ENCODE data around the gene FBN2.

FBN2 gene

DNA sequence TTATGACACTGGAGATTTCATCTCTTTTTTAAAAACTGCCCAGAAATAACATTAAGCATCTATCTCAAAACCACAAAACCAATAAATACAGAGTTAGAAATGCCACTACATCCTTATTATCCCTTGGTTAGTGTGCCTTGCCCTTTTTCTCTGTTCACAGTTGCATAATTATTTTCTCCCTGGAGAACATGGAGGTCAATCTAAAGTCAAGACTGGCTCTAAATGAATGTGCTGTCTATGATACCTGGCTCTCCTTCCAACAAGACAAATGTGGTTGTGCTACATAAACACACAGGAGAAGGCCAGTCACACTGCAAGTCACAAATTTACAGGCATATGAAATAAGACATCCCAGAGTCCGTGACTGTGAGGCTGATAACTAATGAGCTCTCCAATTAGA lies 2.8 kb downstream of the FBN2 start:
- TF ChIP-seq, protein P1, sequence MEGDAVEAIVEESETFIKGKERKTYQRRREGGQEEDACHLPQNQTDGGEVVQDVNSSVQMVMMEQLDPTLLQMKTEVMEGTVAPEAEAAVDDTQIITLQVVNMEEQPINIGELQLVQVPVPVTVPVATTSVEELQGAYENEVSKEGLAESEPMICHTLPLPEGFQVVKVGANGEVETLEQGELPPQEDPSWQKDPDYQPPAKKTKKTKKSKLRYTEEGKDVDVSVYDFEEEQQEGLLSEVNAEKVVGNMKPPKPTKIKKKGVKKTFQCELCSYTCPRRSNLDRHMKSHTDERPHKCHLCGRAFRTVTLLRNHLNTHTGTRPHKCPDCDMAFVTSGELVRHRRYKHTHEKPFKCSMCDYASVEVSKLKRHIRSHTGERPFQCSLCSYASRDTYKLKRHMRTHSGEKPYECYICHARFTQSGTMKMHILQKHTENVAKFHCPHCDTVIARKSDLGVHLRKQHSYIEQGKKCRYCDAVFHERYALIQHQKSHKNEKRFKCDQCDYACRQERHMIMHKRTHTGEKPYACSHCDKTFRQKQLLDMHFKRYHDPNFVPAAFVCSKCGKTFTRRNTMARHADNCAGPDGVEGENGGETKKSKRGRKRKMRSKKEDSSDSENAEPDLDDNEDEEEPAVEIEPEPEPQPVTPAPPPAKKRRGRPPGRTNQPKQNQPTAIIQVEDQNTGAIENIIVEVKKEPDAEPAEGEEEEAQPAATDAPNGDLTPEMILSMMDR (IDR thresholded peaks at IDR 0.05; ENCODE audit: insufficient read depth, low read depth, low read length, missing control alignments), result no peak

DNA sequence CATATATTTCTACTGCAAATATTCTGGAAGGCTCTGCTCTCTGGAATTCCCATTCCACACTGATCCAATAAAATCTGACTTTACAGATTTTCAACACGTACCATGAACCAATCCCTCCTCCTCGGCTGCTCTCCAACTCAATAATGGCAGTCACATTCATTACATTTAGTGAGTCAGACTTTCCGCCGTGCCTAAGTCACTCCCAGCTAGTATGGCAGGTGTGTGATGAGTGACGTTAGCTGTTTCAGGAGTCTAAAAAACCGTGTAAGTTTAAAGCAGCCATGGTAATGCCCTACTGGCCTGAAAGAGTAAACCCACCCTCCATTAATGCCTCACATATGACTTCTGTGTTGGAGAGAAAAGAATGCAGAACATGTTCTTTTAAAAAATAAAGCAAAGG lies 3.3 kb downstream of the FBN2 start:
- no peak overlapping the region for H3K4me3 ChIP-seq (ENCODE audit: low read depth, low read length)
- TF ChIP-seq, protein P1 (IDR thresholded peaks at IDR 0.05; ENCODE audit: insufficient read depth, low read depth, low read length, missing control alignments), result no peak
- no peak for DNase-seq (ENCODE audit: low read depth)

More for the DNA sequence above, 2.8 kb downstream of the FBN2 start:
- H3K4me3 ChIP-seq (ENCODE audit: low read depth, low read length), result no peak overlapping the region
- DNase-seq (ENCODE audit: low read depth), result no peak

DNA sequence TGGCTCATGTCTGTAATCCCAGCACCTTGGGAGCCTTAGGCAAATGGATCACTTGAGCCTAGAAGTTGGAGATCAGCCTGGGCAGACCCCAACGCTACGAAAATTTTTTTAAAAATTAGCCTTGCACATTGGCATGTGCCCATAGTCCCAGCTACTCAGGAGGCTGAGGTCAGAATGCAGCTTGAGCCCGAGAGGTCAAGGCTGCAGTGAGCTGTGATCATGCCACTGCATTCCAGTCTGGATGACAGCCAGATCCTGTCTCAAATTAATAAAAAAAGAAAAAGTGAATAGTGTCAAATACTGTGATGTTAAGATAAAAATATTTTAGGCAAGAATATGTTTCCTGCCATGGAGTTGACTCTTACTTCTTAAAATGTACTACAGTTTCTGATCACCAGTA lies 5.3 kb downstream of the FBN2 start:
- H3K4me3 ChIP-seq (ENCODE audit: low read depth, low read length), result no peak overlapping the region
- no peak for DNase-seq (ENCODE audit: low read depth)
- TF ChIP-seq, protein P1 (IDR thresholded peaks at IDR 0.05; ENCODE audit: insufficient read depth, low read depth, low read length, missing control alignments), result no peak

DNA sequence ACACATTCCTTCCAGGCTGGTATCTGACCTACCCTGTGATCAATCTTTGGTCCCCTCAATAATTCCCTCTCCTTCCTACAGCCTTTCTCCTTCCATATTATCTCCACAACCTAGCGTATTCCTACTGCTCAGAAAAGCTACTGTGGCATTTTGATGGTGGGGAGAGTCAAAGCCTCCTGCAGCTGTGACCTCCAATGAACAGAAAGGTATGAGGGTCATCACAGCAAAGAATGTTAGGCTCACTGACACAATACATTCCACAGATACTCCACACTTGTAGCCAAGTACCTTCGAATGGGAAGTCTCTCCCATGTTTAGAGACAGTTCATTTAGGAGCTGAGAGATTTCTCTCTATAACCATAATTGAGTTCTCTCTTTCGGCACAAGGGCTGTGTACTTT lies 5.9 kb downstream of the FBN2 start:
- H3K4me3 ChIP-seq (ENCODE audit: low read depth, low read length), result no peak overlapping the region
- no peak for DNase-seq (ENCODE audit: low read depth)
- TF ChIP-seq, protein P1 (IDR thresholded peaks at IDR 0.05; ENCODE audit: insufficient read depth, low read depth, low read length, missing control alignments), result no peak

DNA sequence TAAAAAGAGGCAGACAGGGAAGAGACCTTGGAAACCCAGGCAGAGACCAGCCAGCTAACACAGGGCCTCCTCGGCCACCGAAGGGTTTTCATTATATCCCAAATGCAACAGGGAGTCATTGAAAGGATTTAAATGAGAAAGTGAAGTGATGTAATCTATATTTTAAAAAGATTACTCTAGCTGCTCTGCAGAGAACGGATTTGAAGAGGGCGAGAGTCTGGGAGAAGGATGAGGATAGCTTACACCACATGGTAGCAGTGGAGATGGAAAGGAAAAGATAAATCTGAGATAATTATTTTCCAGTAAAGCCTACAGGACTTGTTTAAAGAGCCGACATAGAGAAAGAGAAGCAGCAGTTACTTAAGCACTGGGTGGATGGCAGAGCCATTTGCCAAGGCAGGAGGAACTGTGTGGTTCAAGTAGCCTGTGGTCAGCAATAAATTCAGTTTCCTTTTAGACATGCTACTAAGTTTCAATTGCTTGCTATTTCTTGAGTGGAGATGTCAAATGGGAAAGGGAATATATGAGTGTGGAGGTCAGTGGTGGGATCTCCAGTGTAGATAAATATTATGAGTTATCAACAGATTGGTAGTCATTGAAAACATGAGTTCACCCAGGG lies 9.3 kb downstream of the FBN2 start:
- H3K4me3 ChIP-seq (ENCODE audit: low read depth, low read length), result no peak overlapping the region
- TF ChIP-seq, protein P1 (IDR thresholded peaks at IDR 0.05; ENCODE audit: insufficient read depth, low read depth, low read length, missing control alignments), result no peak
- DNase-seq (ENCODE audit: low read depth), result no peak

DNA sequence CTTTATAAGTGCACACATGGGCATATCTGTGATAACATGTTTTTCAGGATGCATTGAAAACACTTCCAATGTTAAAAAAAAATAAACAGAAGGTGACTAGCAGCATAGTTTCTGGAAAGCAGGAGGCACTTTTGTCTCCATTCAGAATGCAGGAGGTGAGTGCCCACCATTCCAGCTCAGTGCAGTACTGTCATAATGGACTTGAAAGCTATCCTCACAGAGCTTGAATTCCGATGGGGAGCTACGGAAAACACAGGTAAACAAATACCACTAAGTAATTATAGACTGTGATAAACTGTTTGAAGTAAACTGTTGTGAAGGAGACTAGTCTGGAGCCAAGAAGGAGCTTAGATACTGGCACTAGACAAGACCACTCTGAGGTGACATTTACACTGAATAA lies 9.9 kb downstream of the FBN2 start:
- no peak for DNase-seq (ENCODE audit: low read depth)
- TF ChIP-seq, protein P1 (IDR thresholded peaks at IDR 0.05; ENCODE audit: insufficient read depth, low read depth, low read length, missing control alignments), result no peak

DNA sequence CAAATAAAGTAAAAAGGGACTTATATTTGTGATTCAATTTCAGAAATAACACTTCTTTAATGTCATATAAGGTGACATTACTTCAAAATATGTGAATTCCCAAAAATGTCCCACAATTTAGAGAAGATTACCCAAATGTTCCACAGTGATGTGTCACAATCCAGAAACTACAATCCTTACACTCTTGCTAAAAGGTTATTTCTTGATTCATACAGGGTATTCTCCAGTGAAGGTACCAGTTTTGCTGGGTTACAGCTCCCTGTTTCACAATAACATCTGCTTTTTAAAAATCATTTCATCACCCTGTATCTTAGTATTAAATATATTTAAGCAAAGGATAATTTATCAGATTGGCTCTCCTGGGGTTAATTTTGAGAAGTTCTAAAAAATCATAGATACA lies 11.0 kb downstream of the FBN2 start:
- TF ChIP-seq, protein P1 (IDR thresholded peaks at IDR 0.05; ENCODE audit: insufficient read depth, low read depth, low read length, missing control alignments), result no peak
- no peak overlapping the region for H3K4me3 ChIP-seq (ENCODE audit: low read depth, low read length)
- DNase-seq (ENCODE audit: low read depth), result no peak

More for the DNA sequence above, 9.9 kb downstream of the FBN2 start:
- no peak overlapping the region for H3K4me3 ChIP-seq (ENCODE audit: low read depth, low read length)

All from GM12865 (cell line).